Left ventricle myocardium inferior (tissue), 1 donor: ENCODE results near the gene PDE6A. TPM values are rescaled to one million over a fixed set of nuclear protein-coding genes. Genes with fewer than 3 reads are reported as not detected.

Experiments used
- DNase-seq: peaks from one replicate; pipeline ENCODE4 v3.0.0-alpha.2; 2020
- H3K27ac ChIP-seq: fragments of 200-600 bp; replicated peaks from 2 replicates; pipeline ENCODE4 v1.8.0; 2021
- H3K27me3 ChIP-seq: fragments of 200-600 bp; 2 replicates; pipeline ENCODE4 v1.8.0; 2021; ENCODE audit warnings: low read depth
- H3K36me3 ChIP-seq: fragments of 200-600 bp; 2 replicates; pipeline ENCODE4 v1.8.0; 2021
- H3K4me1 ChIP-seq: fragments of 200-600 bp; 2 replicates; pipeline ENCODE4 v1.8.0; 2021
- H3K4me3 ChIP-seq: fragments of 200-600 bp; 2 replicates; pipeline ENCODE4 v1.8.0; 2021; ENCODE audit warnings: mild to moderate bottlenecking, moderate library complexity
- H3K9me3 ChIP-seq: fragments of 200-600 bp; replicated peaks from 2 replicates; pipeline ENCODE4 v1.8.0; 2021
- CTCF ChIP-seq: fragments of 200-600 bp; IDR thresholded peaks from 2 replicates; pipeline ENCODE4 v1.8.0; 2021; ENCODE audit warnings: antibody characterized with exemption, mild to moderate bottlenecking, borderline replicate concordance
- intact Hi-C: fragments of 100-400 bp; cut with micrococcal nuclease; formaldehyde crosslinking; loops from one replicate; pipeline ENCODE4 v1.11.0; 2022
- total RNA-seq: library from RNA; stranded (reverse); fragmentation: NEBNext Ultra II Directional; extraction: Animal tissue kit (Norgen Biotek cat#: 25700); gene quantifications from one replicate; pipeline ENCODE4 v1.2.1, GENCODE V29; 2021
- donor health status: DM: no; HTN: yes; CAD: no; lungs with severe emphysema.

PDE6A gene
- total RNA-seq, 1 donor from 2014 or later = 0.22 TPM

- Histone ChIP-seq H3K27me3 (no peaks in the 10 kb centered on the region), H3K4me1 (peaks cover 88% of the 10 kb centered on the region), H3K4me3 (peak overlapping the region; percentile 60), H3K36me3 (peaks cover 6% of the 10 kb centered on the region), H3K9me3 (no peaks in the 10 kb centered on the region), H3K27ac (peak overlapping the region; percentile 88)
- no peak for TF ChIP-seq CTCF
- intact Hi-C loops = no loop called here
- DNase-seq = no peak
Measured at GRCh38 chr5:149820536-149821510, 123.8 kb downstream of the PDE6A start.

- peak overlapping the region; percentile 60 for H3K4me3 ChIP-seq
Measured at GRCh38 chr5:149820012-149820411, 124.6 kb downstream of the PDE6A start.

GRCh38 chr5:149818116-149818515, 126.5 kb downstream of the PDE6A start:
- no peak for TF ChIP-seq CTCF
- peaks cover 88% of the 10 kb centered on the region for H3K4me1 ChIP-seq

More at GRCh38 chr5:149820012-149820411, 124.6 kb downstream of the PDE6A start:
- intact Hi-C loops = no loop called here
- Histone ChIP-seq H3K36me3 (no peaks in the 10 kb centered on the region), H3K4me1 (peaks cover 88% of the 10 kb centered on the region), H3K9me3 (no peaks in the 10 kb centered on the region), H3K27ac (peak overlapping the region; percentile 88), H3K27me3 (no peaks in the 10 kb centered on the region)
- DNase-seq = no peak
- TF ChIP-seq CTCF = no peak

GRCh38 chr5:149817539-149818060, 127.0 kb downstream of the PDE6A start:
- Histone ChIP-seq H3K9me3 (no peaks in the 10 kb centered on the region), H3K27me3 (no peaks in the 10 kb centered on the region), H3K36me3 (no peaks in the 10 kb centered on the region), H3K4me3 (no peak overlapping the region), H3K27ac (peak overlapping the region; percentile 94), H3K4me1 (peaks cover 88% of the 10 kb centered on the region)
- intact Hi-C loops = no loop called here
- DNase-seq = no peak
- TF ChIP-seq CTCF = no peak

More at GRCh38 chr5:149818116-149818515, 126.5 kb downstream of the PDE6A start:
- Histone ChIP-seq H3K27ac (peak overlapping the region; percentile 88), H3K36me3 (no peaks in the 10 kb centered on the region), H3K9me3 (no peaks in the 10 kb centered on the region), H3K4me3 (no peak overlapping the region), H3K27me3 (no peaks in the 10 kb centered on the region)
- intact Hi-C loops = no loop called here
- DNase-seq = no peak

- TF ChIP-seq CTCF = no peak
- DNase-seq = no peak
- intact Hi-C loops = no loop called here
- H3K27ac ChIP-seq = peak overlapping the region; percentile 94
- H3K4me3 ChIP-seq = no peak overlapping the region
- no peaks in the 10 kb centered on the region for H3K9me3 ChIP-seq
- peaks cover 88% of the 10 kb centered on the region for H3K4me1 ChIP-seq
- H3K27me3 ChIP-seq = no peaks in the 10 kb centered on the region
- no peaks in the 10 kb centered on the region for H3K36me3 ChIP-seq
Measured at GRCh38 chr5:149816661-149817060, 127.9 kb downstream of the PDE6A start.
